GM13976 (cell line): Measurements from ENCODE around the gene SSBP1.

Experiments used
- DNase-seq: peaks from one replicate; pipeline ENCODE4 v3.0.0; 2012; ENCODE audit warnings: low spot score
- CTCF ChIP-seq: IDR thresholded peaks from 2 replicates; pipeline ENCODE4 v1.5.1; 2012; ENCODE audit warnings: borderline replicate concordance, mild to moderate bottlenecking; ENCODE audit not compliant: insufficient read depth; ENCODE audit errors: extremely low read depth, missing control alignments, control extremely low read depth
- in situ Hi-C: fragments of 300-500 bp; cut with MboI; formaldehyde crosslinking; loops from one replicate; pipeline ENCODE4 v1.12.0; 2022; ENCODE audit warnings: low sequenced_read_pairs, mixed read lengths, inconsistent platforms; ENCODE audit not compliant: unreplicated experiment

SSBP1 gene

GRCh38 chr7:141708351-141708750, 29.8 kb upstream of the SSBP1 start, which contains the start of gene WEE2:
TSS of gene WEE2 (plus strand) at chr7:141708353. CDS start at chr7:141708759, 406 bp downstream.
- in situ Hi-C loops = no loop called here
- no peak for DNase-seq
- no peak for TF ChIP-seq CTCF

GRCh38 chr7:141709318-141709717, 28.8 kb upstream of the SSBP1 start:
- in situ Hi-C loops = no loop called here
- no peak for DNase-seq
- no peak for TF ChIP-seq CTCF

- in situ Hi-C loops = no loop called here
- DNase-seq = no peak
- no peak for TF ChIP-seq CTCF
These were observed 28.4 kb upstream of the SSBP1 start for GRCh38 chr7:141709749-141710148.

GRCh38 chr7:141710301-141710700, 27.9 kb upstream of the SSBP1 start:
- TF ChIP-seq CTCF = no peak
- DNase-seq = no peak
- in situ Hi-C loops = no loop called here

- DNase-seq = no peak
- in situ Hi-C loops = no loop called here
- TF ChIP-seq CTCF = no peak
These were observed 25.4 kb upstream of the SSBP1 start for GRCh38 chr7:141712603-141713255.

- in situ Hi-C loops = no loop called here
- TF ChIP-seq CTCF = no peak
These were observed 24.3 kb upstream of the SSBP1 start for GRCh38 chr7:141713890-141714289.

GRCh38 chr7:141714571-141714970, 23.6 kb upstream of the SSBP1 start:
- in situ Hi-C loops = no loop called here
- TF ChIP-seq CTCF = no peak
- DNase-seq = no peak

More at GRCh38 chr7:141713890-141714289, 24.3 kb upstream of the SSBP1 start:
- no peak for DNase-seq
